Activated T-cell treated with anti-CD3 and anti-CD28 coated beads, Interleukin-2, amount 50 U/mL, for 48 hours (primary cell): ENCODE measurements around the gene JADE1.
A peak's percentile ranks its signal among the peaks of the same experiment; 100 is the strongest.

Experiments used
- DNase-seq, 2 experiments: peaks; one replicate each; pipeline ENCODE4 v3.0.0-alpha.2; 2020

Gene JADE1

GRCh38 chr4:128809477-128810330 lies at the start of gene JADE1:
Gene JADE1, plus strand, starts transcription at chr4:128809700. Its CDS starts 22,059 bp downstream, at chr4:128831759.
- peak; percentile 93 to 94 for DNase-seq

GRCh38 chr4:128766781-128767180 lies 42.7 kb upstream of the JADE1 start:
- DNase-seq: no peak

- DNase-seq: no peak
These were observed 41.0 kb upstream of the JADE1 start for GRCh38 chr4:128768373-128768996.

DNA sequence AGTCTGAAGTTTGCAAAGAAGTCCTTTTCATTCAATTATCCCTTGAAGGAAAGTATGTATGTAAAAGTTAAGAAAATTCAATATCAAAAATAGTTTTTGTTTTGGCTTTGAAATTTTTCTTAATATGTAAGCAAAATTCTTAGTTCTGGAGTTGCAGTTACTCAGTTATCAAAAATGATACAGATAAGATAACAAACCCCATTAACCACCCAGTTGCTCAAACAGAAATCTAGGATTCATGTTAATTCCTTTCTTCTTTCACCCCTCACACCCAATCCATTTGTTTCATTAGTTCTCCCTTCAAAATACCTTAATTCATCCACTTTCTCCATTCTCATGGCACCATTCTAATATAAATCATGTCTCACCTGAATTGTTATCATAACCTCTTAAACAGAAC lies 40.5 kb upstream of the JADE1 start:
- DNase-seq: no peak

DNA sequence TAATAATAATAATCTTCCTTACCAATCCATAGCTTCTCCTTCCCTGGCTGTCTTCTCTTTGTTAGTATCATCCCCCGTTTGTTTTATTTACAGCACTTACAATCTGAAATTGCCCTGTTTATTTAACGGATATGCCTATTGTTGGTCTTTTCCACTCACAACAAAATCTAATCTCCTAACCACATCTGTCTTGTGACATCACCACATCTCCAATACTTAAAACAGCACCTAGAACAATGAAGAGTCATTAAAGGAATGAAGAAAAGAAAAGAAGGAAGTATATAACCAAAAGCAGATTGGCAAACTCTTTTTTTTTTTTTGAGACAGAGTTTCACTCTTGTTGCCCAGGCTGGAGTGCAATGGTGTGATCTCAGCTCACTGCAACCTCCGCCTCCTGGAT lies 38.7 kb upstream of the JADE1 start:
- DNase-seq: no peak

DNA sequence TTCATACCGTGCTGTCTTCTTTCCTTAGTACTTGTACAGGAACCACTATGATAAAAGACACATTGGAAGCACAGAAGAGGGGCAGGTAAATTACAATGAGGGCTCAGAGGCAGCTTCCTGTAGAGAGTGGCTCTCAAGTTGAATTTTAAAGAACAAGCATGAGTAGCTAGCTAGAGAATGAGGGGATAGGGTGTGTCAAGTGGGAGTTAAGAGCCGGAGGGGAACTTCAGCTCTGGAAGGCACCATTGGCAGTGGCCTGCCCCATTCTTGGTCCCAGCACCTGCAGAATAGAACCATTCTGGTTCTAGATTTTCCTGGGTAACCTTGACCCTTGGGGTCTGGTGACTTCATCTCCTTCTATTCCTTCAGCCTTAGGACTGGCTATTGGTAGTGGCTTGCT lies 34.0 kb upstream of the JADE1 start:
- DNase-seq: no peak

- DNase-seq: no peak
These were observed 33.6 kb upstream of the JADE1 start for GRCh38 chr4:128775916-128776315.

GRCh38 chr4:128776794-128777216 lies 32.7 kb upstream of the JADE1 start:
- DNase-seq: no peak

GRCh38 chr4:128780688-128781087 lies 28.8 kb upstream of the JADE1 start:
- DNase-seq: no peak

DNA sequence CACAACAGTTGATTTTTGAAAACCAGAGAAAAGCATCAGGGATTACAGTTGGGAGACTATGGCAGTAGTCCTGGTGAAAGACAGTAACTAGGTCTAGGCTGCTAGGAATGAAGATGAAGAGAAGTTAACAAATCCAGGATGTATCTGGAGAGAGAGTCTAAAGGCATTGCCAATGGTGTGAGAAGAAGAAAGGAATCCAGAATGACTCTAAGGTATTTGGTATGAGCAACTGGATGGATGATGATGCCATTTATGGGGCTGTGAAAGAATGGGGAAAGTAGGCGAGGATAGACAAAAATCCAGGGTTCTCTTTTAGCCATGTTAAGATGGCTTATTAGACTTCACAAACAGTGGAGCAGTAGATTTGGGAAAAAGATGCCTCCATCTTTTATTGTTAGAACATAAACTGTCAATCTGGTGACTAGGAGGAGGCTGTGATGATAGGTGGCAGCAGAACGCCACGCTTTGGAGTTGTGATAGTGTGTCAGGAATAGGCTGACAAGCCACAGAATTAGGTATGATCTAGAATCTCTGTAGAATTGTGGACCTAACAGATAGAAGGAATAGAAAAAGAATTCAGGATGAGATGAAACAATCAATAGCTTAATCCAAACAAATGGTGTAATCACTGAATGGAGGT lies 27.3 kb upstream of the JADE1 start:
- peak; percentile 30 to 32 for DNase-seq

DNA sequence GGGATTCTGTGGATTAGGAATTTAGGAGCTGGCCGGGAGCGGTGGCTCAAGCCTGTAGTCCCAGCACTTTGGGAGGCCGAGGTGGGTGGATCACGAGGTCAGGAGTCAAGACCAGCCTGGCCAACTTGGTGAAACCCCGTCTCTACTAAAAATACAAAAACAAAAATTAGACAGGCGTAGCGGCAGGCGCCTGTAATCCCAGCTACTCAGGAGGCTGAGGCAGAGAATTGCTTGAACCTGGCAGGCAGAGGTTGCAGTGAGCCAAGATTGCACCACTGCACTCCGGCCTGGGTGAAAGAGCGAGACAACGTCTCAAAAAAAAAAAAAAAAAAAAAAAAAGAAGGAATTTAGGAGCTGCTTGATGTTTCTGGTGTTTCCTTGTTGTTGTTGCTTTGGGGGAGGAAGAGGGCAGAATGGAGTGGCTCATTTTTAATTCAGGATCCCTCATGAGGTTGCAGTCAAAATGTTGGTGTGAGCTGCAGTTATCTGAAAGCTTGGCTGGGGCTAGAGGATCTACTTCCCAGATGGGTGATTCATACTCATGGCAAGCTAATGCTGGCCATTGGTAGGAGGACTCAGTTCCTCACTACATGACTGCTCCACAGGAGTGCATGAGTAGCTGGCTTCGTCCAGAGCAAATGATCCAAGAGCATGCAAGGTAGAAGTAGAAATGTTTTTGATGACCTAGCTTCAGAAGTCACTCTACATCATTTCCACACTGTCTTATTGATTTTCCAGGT lies 26.5 kb upstream of the JADE1 start:
- no peak for DNase-seq

DNA sequence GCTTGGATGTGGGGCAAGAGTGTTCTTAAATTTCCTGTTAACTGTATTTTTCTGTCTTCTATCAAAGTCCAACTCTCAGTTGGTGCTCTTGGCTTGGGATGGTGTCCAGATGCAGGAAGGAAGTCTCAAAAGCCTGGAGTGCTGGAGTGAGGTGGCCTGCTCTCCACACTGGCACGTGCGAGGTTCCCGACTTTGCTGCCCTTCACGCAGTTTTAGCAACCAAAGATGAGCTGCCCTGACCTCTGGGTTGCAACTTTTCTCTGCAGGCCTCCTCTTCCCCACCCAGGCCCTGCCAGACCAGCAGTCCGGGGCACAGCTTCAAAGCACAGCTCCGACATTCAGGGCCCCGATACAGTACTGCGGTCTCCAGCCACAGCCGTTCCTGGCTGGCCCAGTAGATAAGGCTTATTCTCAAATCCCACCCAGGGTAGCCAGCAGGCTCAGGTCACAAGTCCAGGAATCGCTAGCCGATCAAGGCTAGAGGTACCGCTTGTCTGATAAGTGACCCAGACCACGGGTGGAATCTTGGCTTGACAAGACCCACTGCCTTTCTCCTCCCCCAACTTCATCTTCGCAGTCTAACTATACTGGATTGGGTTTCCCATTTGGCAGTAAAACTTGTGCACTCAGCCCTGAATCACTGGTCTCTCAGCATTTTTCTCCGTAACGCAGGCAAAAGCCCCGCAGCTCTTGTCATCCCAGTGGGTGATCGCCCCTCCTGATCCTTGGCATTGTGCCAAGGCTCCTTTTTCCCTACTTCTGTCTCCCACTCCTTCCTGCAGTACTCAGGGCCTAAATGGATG lies 21.8 kb upstream of the JADE1 start:
- no peak for DNase-seq

DNA sequence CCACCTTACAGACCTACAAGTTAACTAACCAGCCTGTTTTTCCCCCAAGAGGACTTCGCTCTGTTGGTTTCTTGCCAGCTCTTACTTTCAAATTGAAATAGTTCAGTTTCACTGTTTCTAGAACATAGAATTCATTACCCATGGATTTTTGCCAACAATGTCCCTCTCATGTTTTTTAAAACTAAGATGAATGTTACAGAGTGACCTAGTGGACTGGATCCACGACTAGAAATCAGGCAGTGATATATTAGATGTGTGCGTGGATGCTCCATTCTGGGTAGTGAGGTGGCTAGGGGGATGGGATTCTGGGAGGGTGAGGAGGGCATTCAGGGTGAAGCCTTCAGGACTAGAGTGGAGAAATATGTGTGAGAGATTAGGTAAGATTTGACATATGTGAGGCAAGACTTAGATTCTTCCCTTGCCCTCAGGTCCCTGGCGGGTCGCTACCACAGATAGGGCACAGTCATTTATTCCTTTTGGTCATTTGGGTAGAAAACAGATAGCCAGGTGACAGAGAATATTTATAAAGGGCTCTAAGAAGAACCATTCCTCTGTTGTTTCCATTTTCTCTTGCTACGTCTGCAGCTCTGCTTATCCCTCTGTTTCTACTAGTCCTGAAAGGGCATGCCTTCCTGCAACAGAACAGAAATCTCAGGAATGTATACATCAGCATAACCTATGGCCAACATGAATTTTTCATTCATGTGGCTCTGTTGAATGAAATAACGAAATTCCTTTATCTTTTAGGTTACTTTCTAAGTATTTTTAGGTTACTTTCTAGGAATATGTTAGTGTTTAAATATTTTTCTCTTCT lies 15.4 kb upstream of the JADE1 start:
- DNase-seq: no peak

DNA sequence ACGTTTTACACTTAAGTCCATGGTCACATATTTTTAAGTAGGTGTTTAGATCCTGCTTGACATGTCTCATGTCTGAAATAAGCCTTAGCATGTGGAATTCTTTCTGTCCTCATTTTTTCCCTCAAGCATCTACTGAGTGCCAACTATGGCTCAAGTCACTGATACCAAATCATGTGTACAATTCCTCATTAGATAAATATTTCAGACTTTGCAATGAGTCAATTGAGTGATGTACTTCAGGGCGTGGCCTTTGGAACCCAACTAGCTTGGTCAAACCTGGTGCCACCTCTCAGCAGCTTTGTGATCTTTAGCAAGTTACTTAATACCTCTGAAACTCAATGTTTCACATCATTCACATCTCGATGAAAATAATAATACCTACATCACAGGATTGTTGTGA lies 12.6 kb upstream of the JADE1 start:
- no peak for DNase-seq

- DNase-seq: no peak
These were observed 9.2 kb upstream of the JADE1 start for GRCh38 chr4:128800284-128800683.

- no peak for DNase-seq
These were observed 8.7 kb upstream of the JADE1 start for GRCh38 chr4:128800701-128801284.

- DNase-seq: no peak
These were observed 6.5 kb upstream of the JADE1 start for GRCh38 chr4:128802680-128803628.

DNA sequence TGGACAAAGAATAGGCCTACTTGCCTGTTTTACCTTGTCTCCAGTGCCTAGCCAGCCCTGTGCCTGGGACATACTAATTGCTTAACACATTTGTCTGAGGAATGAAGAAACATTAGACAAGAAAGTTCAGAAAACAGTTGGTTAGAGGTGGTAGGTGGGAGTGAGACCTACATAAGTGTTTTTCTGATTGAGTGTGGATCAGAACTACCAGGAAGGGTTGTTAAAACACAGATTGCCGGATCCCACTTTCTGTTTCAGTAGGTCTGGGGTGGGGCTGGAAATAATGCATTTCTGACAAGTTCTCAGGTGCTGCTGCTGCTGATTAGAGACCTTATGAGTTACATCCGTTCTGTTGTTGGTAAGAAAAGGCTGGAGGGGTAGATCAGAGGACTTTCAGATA lies 5.7 kb upstream of the JADE1 start:
- DNase-seq: no peak

DNA sequence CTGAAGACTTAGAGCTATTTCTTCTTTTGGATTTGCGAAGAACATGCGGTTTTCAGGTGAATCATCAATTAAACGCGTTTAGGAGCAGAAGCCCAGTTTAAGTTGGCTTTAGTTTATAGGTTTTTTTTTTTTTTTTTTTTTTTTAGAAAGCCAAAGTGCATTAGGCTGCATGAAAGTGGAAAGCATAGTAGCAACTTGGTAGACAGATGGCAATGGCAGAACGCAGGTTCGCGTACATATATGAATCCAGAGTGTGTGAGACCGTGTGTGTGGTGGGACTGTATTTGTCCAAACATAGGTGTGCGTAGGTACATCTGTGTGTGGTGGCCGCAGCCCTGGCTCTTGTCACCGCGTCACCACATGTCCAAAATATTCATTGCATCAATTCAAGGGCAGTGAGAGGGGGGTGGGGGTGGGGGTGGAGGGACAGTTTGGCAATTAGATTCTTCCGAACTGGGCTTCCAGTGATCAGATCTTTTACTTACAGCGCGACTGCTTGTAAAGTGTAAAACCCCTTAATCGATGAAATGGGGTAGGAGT lies 901 bp downstream of the JADE1 start:
- peak; percentile 50 to 55 for DNase-seq
